NCI-H748 (cell line): ENCODE measurements around the gene MAP4K3.
A peak's percentile ranks its signal among the peaks of the same experiment; 100 is the strongest.

Experiments
- DNase-seq: peaks from one replicate; lab custom pipeline; 2025; ENCODE audit not compliant: unreplicated experiment; lab: John Stamatoyannopoulos, UW

MAP4K3 gene

DNA sequence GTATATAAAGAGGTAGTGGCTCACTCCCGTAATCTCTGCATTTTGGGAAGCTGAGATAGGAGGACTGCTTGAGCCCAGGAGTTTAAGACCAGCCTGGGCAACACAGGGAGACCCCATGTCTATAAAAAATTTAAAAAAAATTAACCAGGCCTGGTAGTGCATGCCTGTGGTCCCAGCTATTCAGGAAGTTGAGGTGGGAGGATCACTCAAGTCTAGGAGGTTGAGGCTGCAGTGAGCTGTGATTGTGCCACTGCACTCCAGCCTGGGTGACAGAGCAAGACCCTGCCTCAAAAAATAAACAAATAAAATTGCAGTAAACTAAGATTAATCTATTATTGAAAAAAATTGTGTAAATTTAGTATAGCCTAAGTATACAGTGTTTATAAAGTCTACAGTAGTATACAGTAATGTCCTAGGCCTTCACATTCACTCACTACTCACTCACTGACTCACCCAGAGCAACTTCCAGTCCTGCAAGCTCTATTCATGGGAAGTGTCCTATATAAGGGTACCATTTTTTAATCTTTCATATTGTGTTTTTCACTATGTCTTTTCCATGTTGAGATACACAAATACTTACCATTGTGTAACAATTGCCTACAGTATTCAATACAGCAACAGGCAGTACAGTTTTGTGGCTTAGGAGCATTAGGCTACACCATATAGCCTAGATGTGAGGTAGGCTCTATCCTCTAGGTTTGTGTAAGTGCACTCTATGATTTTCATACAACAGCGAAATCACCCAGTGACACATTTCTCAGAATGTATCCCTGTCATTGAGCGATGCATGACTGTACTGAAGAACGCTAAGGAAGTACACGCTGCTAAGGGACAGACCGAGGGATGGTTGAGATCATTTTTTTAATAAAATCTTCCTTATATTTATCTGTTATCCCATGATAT, 10.4 kb upstream of the MAP4K3 start:
- no peak for DNase-seq

- no peak for DNase-seq
Measured at GRCh38 chr2:39445934-39446333, 8.8 kb upstream of the MAP4K3 start.

DNA sequence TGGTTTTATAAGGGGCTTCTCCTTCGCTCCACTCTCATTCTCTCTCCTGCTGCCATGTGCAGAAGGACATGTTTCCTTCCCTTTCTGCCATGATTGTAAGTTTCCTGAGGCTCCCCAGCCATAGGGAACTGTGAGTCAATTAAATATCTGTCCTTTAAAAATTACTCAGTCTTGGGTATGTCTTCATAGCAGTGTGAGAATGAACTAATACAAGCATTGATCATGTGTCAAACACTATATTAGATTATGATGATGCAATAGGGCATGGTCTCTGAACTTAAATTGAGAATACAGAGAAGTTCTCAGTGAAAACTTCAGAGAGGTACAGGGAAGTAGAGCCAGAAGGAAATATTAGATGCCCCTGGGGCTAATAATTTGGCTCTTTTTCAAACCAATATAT, 5.9 kb upstream of the MAP4K3 start:
- DNase-seq = no peak

GRCh38 chr2:39437522-39438296, 624 bp upstream of the MAP4K3 start:
- peak; percentile 68 for DNase-seq

GRCh38 chr2:39435741-39436591, 1.1 kb downstream of the MAP4K3 start:
- no peak for DNase-seq

- DNase-seq = no peak
Measured at GRCh38 chr2:39435234-39435633, 1.9 kb downstream of the MAP4K3 start.

- no peak for DNase-seq
Measured at GRCh38 chr2:39434233-39434897, 2.7 kb downstream of the MAP4K3 start.

- DNase-seq = no peak
Measured at GRCh38 chr2:39433586-39434195, 3.4 kb downstream of the MAP4K3 start.

DNA sequence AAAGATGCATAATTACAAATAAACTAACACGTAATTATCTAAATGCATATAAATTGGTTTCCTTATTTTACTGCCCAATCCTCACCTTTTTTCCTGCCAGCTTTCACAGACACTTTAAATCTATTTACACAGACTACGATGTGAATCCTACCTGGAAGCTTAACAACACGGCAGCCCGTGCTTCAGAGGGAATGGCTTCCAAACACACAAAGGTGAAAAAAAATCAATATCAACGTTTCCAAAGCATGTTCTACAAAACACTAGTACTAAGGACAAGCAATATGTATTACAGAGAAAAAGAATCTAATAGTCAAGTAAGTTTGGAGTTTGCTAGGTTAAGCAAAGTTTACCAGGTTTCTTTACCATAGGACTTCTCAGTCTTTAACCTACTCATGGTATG, 4.4 kb downstream of the MAP4K3 start:
- peak; percentile 2 for DNase-seq

DNA sequence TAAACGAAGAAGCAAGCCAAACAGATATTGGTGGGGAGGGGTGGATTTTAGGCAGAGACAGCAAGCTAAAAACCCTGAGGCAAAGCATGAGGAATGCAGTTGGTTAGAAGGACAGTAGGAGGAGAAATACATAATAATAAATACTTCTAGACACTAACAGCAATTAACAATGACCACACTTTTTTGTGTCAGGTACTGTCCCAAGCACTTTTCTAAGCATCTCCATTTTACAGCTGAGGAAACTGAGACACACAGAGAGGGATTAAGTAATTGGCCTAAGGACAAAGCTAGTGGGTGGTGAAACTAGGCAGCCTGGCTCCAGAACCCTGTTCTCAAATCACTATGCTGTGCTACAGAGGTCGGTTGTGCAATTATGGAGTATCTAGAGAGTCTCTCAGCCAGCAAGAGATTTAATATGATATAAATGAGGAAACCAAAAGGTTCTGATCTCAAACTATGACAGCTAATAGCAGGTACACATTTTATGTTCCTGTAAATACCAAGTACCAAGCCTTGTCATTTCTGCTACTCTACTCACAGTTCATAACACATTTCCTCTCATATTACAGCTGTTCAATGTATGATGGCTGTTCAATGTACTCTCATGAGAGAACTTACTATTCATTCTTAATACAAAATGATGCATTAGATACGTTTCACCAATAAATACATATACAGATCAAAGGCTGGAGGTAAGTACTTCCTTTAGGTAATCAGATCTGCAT, 5.3 kb downstream of the MAP4K3 start:
- DNase-seq = no peak

GRCh38 chr2:39429746-39430145, 7.3 kb downstream of the MAP4K3 start:
- no peak for DNase-seq

- DNase-seq = no peak
Measured at GRCh38 chr2:39424951-39425350, 12.1 kb downstream of the MAP4K3 start.

GRCh38 chr2:39422700-39423099, 14.4 kb downstream of the MAP4K3 start:
- DNase-seq = no peak

DNA sequence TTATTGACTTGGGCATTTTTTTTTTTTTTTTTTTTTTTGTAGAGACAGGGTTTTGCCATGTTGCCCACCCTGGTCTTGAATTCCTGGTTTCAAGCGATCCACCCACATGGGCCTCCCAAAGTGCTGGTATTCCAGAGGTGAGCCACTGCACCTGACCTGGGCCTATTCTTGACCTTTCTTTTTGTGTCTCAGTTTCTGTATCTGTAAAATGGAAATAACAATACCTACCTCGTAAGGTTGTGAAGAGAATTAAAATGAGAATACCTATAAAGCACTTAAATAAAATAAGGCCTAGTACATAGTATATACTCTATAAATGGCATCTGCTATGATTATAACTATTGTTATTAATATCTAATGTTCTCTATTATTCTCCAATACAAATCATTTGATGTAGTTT, 15.7 kb downstream of the MAP4K3 start:
- DNase-seq = no peak

GRCh38 chr2:39419282-39420223, 17.5 kb downstream of the MAP4K3 start:
- DNase-seq = no peak

DNA sequence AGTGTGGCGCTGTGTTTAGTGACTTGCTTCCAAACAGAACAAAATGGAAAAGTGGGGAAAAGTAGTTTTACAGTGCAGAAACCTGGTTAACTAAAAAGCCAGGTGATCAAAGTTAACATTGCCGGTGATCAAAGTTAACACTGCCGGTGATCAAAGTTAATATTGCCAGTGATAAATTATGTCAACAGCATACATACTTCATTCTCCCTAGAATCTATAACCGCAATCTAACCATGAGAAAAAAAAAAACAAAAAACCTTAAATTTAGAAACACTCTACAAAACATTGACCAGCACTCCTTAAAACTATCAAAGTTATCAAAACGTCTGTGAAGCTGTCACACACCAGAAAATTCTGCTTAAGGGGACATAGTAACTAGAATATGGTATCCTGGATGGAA, 18.6 kb downstream of the MAP4K3 start:
- no peak for DNase-seq

- DNase-seq = no peak
Measured at GRCh38 chr2:39416140-39416539, 20.9 kb downstream of the MAP4K3 start.

DNA sequence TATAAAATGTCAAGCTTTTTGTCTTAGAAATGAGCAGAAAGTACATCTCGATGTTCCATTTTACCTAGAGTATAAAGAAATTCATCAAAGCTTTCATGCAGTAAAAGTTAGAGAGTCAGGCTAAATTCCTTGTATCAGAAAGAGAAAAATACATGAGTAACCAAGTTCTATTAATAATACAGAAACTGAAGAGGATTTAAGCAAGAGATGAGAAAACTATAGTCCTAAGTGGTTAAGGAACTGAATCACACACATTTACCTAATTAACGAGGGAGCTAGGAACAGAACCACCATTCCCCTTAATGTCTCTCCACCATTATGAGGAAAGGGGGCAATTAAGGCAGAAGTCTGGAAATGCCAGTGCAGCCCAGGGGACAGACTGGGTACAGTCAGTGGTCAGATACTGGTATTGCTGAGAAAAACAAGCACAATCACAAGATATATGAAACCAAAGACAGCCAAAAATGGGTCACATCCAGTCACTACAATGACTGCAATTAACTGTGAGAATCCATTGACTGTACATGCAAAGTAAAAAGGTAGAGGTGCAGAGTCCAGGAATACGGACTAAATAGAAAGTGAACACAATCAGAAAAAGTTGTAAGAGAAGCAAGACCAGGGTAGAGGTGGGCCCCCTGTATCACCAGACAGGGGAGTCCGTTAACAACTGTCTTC, 23.9 kb downstream of the MAP4K3 start:
- DNase-seq = no peak
